Measurements from ENCODE around the gene BMP2K. TPM values are rescaled to one million over a fixed set of nuclear protein-coding genes. Genes with fewer than 3 reads are reported as not detected.

The BMP2K gene
- total and polyA plus RNA-seq, 3 donors from 2014 or later = 64.9 to 110 (median 102) TPM

GRCh38 chr4:78878031-78878430, 101.9 kb downstream of the BMP2K start:
- H3K4me1 ChIP-seq = no peaks in the 10 kb centered on the region
- DNase-seq = no peak
- no peak for TF ChIP-seq POLR2A (IDR thresholded peaks at IDR 0.05)
- TF ChIP-seq, protein P1, sequence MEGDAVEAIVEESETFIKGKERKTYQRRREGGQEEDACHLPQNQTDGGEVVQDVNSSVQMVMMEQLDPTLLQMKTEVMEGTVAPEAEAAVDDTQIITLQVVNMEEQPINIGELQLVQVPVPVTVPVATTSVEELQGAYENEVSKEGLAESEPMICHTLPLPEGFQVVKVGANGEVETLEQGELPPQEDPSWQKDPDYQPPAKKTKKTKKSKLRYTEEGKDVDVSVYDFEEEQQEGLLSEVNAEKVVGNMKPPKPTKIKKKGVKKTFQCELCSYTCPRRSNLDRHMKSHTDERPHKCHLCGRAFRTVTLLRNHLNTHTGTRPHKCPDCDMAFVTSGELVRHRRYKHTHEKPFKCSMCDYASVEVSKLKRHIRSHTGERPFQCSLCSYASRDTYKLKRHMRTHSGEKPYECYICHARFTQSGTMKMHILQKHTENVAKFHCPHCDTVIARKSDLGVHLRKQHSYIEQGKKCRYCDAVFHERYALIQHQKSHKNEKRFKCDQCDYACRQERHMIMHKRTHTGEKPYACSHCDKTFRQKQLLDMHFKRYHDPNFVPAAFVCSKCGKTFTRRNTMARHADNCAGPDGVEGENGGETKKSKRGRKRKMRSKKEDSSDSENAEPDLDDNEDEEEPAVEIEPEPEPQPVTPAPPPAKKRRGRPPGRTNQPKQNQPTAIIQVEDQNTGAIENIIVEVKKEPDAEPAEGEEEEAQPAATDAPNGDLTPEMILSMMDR (IDR thresholded peaks at IDR 0.05) = no peak
- intact Hi-C loops (cut with DNase I; ENCODE audit: low total_unique reads) = no loop called here
- H3K27me3 ChIP-seq = no peaks in the 10 kb centered on the region
- H3K27ac ChIP-seq = no peak overlapping the region
- H3K36me3 ChIP-seq (ENCODE audit: low read depth, missing control alignments) = no peaks in the 10 kb centered on the region
- H3K9me3 ChIP-seq = no peaks in the 10 kb centered on the region
- WGBS, 2 donors = 93 to 100% methylated on average over 1 of the region's 1 CpG
- H3K4me3 ChIP-seq = no peak overlapping the region

- DNase-seq = no peak
- Histone ChIP-seq H3K4me1 (no peaks in the 10 kb centered on the region), H3K27me3 (no peaks in the 10 kb centered on the region), H3K9me3 (no peaks in the 10 kb centered on the region), H3K36me3 (ENCODE audit: low read depth, missing control alignments) (no peaks in the 10 kb centered on the region), H3K27ac (no peak overlapping the region), H3K4me3 (no peak overlapping the region)
- intact Hi-C loops (cut with DNase I; ENCODE audit: low total_unique reads) = no loop called here
- TF ChIP-seq, protein P1 (IDR thresholded peaks at IDR 0.05) = no peak
- TF ChIP-seq POLR2A (IDR thresholded peaks at IDR 0.05) = no peak
Observed at GRCh38 chr4:78880874-78881492, 104.8 kb downstream of the BMP2K start.

DNA sequence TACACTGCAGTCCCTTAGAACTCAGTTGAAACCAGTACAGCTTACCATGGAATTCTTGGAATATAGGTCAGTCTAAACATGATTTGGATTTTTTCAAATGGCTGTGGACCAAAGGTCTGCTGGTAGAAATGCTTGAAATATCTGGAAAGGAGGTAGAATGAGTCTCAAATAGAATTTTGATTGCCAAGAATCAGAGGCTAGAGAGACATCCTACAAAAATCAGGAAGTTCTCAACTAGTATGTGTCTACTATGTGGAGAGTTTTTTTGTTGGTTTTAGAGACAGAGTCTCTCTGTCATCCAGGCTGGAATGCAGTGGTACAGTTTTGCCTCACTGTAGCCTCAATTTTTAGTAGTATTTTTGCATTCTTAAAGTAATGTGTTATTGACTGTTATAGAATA, 109.4 kb downstream of the BMP2K start:
- TF ChIP-seq POLR2A (IDR thresholded peaks at IDR 0.05) = no peak
- TF ChIP-seq, protein P1 (IDR thresholded peaks at IDR 0.05) = no peak
- Histone ChIP-seq H3K27me3 (no peaks in the 10 kb centered on the region), H3K36me3 (ENCODE audit: low read depth, missing control alignments) (no peaks in the 10 kb centered on the region), H3K4me3 (no peak overlapping the region), H3K4me1 (no peaks in the 10 kb centered on the region), H3K27ac (no peak overlapping the region), H3K9me3 (no peaks in the 10 kb centered on the region)
- no peak for DNase-seq
- intact Hi-C loops (cut with DNase I; ENCODE audit: low total_unique reads) = no loop called here

DNA sequence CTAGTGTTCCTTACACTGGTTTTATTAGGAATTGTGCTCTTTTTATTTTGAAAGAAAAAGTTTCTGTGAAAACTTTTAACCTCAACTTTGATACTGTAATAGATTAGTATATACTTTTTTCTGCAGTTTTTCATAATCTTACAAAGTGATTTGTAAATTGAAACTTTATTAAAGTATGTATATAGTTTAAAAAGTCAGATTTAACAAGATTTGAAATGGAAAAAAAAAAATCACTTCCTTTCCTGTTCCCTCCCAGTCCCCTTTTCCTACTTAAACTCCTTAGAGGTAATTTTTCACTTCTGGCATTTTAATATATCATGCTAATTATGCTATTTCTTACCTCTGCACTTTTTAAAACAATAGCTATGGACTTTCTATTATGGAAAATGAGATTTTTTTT, 113.8 kb downstream of the BMP2K start:
- no peaks in the 10 kb centered on the region for H3K27me3 ChIP-seq
- no peaks in the 10 kb centered on the region for H3K36me3 ChIP-seq (ENCODE audit: low read depth, missing control alignments)
- DNase-seq = no peak
- no peaks in the 10 kb centered on the region for H3K9me3 ChIP-seq
- no peak overlapping the region for H3K4me3 ChIP-seq
- TF ChIP-seq, protein P1 (IDR thresholded peaks at IDR 0.05) = no peak
- TF ChIP-seq POLR2A (IDR thresholded peaks at IDR 0.05) = no peak
- H3K27ac ChIP-seq = no peak overlapping the region
- intact Hi-C loops (cut with DNase I; ENCODE audit: low total_unique reads) = no loop called here
- no peaks in the 10 kb centered on the region for H3K4me1 ChIP-seq

DNA sequence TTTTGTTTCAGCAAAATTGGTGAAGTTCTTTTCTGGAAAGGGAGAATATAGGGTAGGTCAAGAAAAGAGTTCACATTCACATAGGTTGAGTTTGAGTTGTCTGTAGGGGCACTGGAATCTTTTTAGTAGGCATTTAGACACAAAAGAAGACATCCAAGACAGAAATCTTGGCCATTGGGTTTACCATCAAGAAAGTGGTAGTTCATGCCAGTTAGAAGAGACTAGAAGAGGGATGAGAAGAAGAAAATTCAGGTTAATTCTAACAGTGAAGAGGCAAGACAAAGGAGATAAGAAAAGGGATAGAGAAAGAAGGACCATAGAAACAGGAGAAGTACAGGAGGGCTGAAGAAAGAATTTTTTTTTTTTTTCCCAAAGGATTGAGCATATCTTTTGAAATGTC, 123.2 kb downstream of the BMP2K start:
- no peaks in the 10 kb centered on the region for H3K4me1 ChIP-seq
- no peak for DNase-seq
- no peak overlapping the region for H3K27ac ChIP-seq
- intact Hi-C loops (cut with DNase I; ENCODE audit: low total_unique reads) = no loop called here
- H3K27me3 ChIP-seq = no peaks in the 10 kb centered on the region
- no peak overlapping the region for H3K4me3 ChIP-seq
- TF ChIP-seq, protein P1 (IDR thresholded peaks at IDR 0.05) = no peak
- no peak for TF ChIP-seq POLR2A (IDR thresholded peaks at IDR 0.05)
- H3K36me3 ChIP-seq (ENCODE audit: low read depth, missing control alignments) = no peaks in the 10 kb centered on the region
- H3K9me3 ChIP-seq = no peaks in the 10 kb centered on the region

Data from testis (tissue), 3 donors.